Stimulated activated naive CD8-positive, alpha-beta T cell treated with anti-CD3 and anti-CD28 coated beads, Interleukin-15, Interleukin-2, amounts not matched to agents 100 ng/mL and 50 ng/mL, for 24 hours (primary cell): ENCODE data around the gene DNASE2.

Source experiments
- H3K27ac Mint-ChIP-seq: one replicate; pipeline ENCODE4 v1.8.0; 2021; ENCODE audit warnings: mild to moderate bottlenecking, mixed read lengths
- H3K27me3 Mint-ChIP-seq: one replicate; pipeline ENCODE4 v1.8.0; 2021; ENCODE audit warnings: mixed read lengths
- H3K36me3 Mint-ChIP-seq: one replicate; pipeline ENCODE4 v1.8.0; 2021; ENCODE audit warnings: low read depth, mixed read lengths
- H3K4me1 Mint-ChIP-seq: one replicate; pipeline ENCODE4 v1.8.0; 2021; ENCODE audit warnings: low read depth, mixed read lengths
- H3K4me3 Mint-ChIP-seq: one replicate; pipeline ENCODE4 v1.8.0; 2021; ENCODE audit warnings: mild to moderate bottlenecking, mixed read lengths
- H3K9me3 Mint-ChIP-seq: one replicate; pipeline ENCODE4 v1.8.0; 2021; ENCODE audit warnings: mixed read lengths

Gene DNASE2

DNA sequence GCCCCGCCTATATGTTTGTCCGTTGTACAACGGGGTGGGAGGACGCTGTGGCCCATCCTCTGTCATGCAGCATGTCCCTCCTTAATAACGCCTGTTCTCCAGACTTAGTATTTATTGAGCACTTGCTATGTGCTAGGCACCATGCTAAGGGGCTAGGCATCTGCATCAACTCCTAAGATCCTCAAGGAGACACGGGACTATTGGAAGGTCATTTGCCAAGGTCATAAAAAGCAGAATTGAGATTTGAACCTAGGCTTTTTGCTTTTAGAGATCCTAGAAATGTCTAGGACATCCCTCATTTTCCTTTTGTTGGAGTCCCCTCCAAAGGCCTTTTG is 44.8 kb downstream of the DNASE2 start:
- peaks cover 80% of the 10 kb centered on the region for H3K27me3 Mint-ChIP-seq
- H3K27ac Mint-ChIP-seq: no peak overlapping the region
- H3K4me3 Mint-ChIP-seq: peak overlapping the region; percentile 23
- no peaks in the 10 kb centered on the region for H3K36me3 Mint-ChIP-seq
- H3K9me3 Mint-ChIP-seq: no peaks in the 10 kb centered on the region
- H3K4me1 Mint-ChIP-seq: peaks cover 58% of the 10 kb centered on the region

DNA sequence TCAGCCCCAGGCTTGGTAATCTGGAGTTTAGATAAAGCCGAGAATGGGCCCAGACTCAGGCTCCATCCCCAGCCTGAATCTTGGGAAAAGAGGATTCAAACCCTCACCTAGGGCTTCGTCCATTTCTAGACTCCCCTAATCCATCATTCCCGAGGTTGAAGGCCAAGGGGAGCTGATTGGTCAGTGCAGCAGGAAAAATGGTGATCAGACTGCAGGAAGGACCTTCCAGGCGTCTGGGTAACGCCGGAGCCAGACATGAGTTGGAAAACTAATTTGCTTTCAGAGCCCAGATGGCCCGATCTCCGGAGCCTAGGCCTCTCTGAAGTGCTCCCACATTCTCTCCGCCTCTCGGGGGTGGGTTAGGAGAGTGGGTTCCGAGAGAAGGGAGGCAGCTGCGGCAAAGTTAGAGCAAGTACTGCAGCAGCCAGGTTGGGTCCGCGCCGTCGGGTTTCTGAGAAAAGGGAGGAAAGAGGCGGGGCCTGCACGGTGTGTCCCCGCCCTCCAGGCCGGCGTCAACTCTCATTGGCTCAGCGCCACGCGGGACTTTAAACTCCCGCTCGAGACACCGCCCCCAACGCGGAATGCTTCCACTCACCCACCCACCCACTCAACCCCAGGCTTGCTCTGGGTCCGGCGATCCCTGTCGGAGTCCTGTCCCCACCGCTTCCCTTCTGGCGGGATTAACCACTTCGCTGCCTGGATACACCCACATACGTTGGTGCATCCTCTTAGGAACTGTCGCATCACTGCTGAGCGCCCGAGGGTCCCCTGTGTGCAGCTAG is 46.1 kb downstream of the DNASE2 start:
- Mint-ChIP-seq H3K27ac (no peak overlapping the region), H3K4me1 (peaks cover 47% of the 10 kb centered on the region), H3K27me3 (peaks cover 81% of the 10 kb centered on the region), H3K4me3 (peak overlapping the region; percentile 28), H3K36me3 (no peaks in the 10 kb centered on the region), H3K9me3 (no peaks in the 10 kb centered on the region)

DNA sequence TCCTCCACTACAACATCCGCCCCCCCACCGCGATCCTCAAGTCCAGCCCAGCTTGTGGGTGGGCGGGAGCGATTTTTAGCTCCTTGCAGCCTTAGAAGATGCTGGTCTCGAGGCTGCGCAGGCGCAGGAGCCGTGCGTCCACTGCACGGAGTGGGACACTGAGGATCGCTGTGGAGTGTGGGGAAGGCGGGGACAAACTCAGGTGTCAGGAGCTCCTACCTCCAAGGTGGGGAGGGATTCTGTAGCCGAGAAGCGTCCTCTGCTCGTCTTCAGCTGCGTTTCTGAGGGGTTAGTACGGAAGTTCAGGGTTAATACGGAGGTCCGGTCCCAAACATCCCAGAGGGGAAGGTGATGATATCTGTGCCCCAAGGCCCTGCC is 46.7 kb downstream of the DNASE2 start, which contains the start of gene RTBDN:
Gene RTBDN (minus strand): TSS at position 14 of the 378 bp plus-strand sequence. CDS start 4,600 bp downstream, outside the sequence.
- no peaks in the 10 kb centered on the region for H3K36me3 Mint-ChIP-seq
- H3K4me1 Mint-ChIP-seq: peaks cover 44% of the 10 kb centered on the region
- peak within 1 kb of the TSS; percentile 30 for H3K4me3 Mint-ChIP-seq
- peaks cover 81% of the 10 kb centered on the region for H3K27me3 Mint-ChIP-seq
- H3K27ac Mint-ChIP-seq: no peak within 1 kb of the TSS
- no peaks in the 10 kb centered on the region for H3K9me3 Mint-ChIP-seq

DNA sequence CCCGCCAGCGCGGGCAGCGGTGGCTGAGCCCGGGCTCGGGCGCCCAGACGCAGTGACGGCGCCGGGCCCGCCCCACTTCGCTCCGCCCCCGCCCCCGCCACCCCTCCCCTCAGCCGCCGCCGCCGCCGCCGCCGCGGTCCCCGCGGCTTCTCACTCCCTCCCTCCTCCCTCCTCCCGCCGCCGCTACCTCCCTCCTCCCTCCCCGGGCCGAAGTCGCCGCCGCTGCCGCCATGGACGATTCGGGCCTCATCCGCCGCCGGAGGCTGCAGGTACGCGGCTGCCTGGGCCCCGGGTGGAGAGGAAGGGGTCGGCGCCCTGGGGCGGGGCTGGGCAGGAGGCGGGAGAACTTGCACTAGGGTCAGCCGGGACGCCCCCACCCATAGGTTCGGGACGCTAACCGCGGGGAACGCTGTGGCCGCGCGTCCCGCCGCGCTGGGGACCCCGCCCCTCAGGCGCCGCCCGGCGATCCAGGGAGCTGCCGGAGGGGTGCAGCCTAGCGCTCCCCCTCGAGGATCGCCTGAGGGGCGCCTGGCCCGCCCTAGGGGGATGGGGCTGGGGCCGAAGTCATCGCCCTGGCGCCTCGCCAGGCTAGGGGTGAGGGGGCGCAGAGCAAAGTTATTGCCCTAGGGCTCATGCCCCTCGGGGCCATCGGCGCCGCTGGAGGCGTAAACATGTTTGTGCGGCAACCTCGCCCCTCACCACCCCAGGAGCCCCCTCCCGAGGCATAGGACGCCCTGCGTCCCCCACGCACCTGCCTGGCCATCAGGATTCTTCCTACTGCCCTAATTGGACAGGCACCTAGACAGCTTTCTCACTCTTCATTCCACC is 47.3 kb downstream of the DNASE2 start:
- peaks cover 39% of the 10 kb centered on the region for H3K4me1 Mint-ChIP-seq
- H3K4me3 Mint-ChIP-seq: peak overlapping the region; percentile 28
- no peak overlapping the region for H3K27ac Mint-ChIP-seq
- no peaks in the 10 kb centered on the region for H3K36me3 Mint-ChIP-seq
- H3K27me3 Mint-ChIP-seq: peaks cover 78% of the 10 kb centered on the region
- no peaks in the 10 kb centered on the region for H3K9me3 Mint-ChIP-seq

DNA sequence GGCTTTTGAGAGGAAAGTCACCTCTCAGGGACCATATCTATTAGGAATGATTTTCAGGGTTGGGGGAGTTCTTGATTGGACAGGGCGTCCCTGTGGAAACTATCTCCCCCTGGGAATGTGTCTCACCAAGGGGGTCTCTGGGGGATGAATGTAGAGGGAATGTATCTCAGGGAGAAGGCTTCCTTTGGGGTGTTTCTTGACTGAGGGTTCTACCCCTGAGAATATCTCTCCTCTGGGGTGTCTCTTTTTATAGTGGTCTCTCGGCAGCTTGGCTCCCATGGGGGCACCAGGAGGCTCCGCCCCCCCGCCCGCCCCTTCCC is 47.9 kb downstream of the DNASE2 start:
- no peak overlapping the region for H3K27ac Mint-ChIP-seq
- H3K4me1 Mint-ChIP-seq: peaks cover 40% of the 10 kb centered on the region
- H3K27me3 Mint-ChIP-seq: peaks cover 83% of the 10 kb centered on the region
- H3K9me3 Mint-ChIP-seq: no peaks in the 10 kb centered on the region
- peak overlapping the region; percentile 30 for H3K4me3 Mint-ChIP-seq
- H3K36me3 Mint-ChIP-seq: no peaks in the 10 kb centered on the region

DNA sequence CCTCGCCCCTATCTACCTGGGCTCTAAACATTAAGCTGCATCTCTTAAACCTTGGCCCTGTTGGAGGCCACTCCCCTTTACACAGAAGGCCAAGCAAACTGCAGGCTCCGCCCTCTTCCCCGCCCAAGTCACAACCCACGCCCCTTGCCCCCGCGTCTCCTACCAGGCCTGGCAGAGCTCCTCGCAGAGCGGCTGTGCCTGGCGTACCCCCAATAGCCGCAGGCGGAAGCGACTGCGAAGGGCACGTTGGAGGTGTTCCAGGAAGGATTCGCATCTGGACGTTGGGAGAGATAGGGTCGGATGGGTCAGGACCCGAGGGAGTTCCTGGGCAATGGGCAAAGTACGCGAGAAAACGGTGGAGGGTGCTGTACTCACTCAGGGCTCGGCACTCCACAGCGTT is 52.8 kb downstream of the DNASE2 start:
- Mint-ChIP-seq H3K27ac (no peak overlapping the region), H3K4me3 (no peak overlapping the region), H3K27me3 (peaks cover 77% of the 10 kb centered on the region), H3K36me3 (no peaks in the 10 kb centered on the region), H3K9me3 (no peaks in the 10 kb centered on the region), H3K4me1 (peaks cover 25% of the 10 kb centered on the region)

DNA sequence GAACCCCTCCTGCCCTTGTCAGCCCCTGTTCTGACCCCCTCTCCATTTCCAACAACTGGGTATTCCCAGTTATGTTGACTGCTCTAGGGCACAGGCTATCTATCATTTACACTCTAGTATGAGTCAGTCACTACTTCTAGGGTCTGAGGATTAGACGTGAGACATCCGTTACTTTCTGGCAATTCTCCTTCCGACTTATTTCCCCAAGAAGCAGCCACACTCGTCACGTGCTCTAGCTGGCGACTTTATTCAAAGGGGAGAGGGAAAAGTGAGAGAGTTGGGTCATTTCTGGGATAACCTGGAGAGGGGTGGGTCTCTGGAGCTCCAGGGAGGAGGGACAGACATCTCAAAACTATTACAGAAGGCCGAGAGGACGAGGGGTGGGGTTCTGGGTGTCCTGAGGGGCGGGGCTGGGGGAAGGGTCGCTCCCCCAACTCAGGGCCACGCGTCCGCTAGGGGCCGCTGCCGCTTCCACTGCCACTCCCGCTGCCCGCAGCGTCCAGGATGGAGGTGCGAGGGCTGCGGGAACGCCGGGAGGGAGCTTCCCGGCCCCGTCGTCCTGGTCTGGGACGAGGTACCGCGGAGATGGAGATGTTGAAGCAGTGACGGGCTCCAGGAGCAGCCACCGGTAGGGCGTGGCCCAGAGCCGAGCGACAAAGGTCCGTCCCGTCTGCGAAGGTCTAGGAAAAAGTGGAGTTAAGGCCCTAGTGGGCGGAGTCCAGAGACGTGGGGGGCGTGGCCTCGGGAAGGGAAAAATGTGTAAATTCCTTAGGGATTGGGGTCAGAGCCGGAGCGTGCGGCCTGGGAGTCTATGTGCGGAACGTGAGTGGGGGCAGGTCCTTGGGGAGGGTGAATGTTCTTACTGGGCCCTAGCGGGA is 55.8 kb downstream of the DNASE2 start:
- H3K4me3 Mint-ChIP-seq: no peak overlapping the region
- H3K4me1 Mint-ChIP-seq: peaks cover 9% of the 10 kb centered on the region
- H3K36me3 Mint-ChIP-seq: no peaks in the 10 kb centered on the region
- no peaks in the 10 kb centered on the region for H3K9me3 Mint-ChIP-seq
- no peak overlapping the region for H3K27ac Mint-ChIP-seq
- H3K27me3 Mint-ChIP-seq: peaks cover 48% of the 10 kb centered on the region
